HepG2 (cell line): Measurements from ENCODE around the gene PLA2G12A. TPM values are rescaled to one million over a fixed set of nuclear protein-coding genes. Genes with fewer than 3 reads are reported as not detected.

Experiments used
- ATAC-seq: fragments of 200-7000 bp; cut with Tn5 transposase; 3 replicates; pipeline ENCODE4 v1.9.1; 2020; ENCODE audit warnings: mild to moderate bottlenecking, moderate library complexity
- BruUV-seq: library from RNA; stranded (reverse); fragments of 400-500 nt; replicated peaks from 2 replicates; lab custom pipeline; 2021; lab: Mats Ljungman, UMichigan
- CTCF ChIA-PET: fragments of 300-600 bp; formaldehyde crosslinking; extraction: SDS; loops from one replicate; lab custom pipeline; 2021; ENCODE audit warnings: low total read pairs, inconsistent platforms, low intra/inter-chr PET ratio; lab: Yijun Ruan, JAX
- POLR2A ChIA-PET: fragments of 350-600 bp; sonication (Branson Sonifier 250); formaldehyde crosslinking; loops from one replicate; lab custom pipeline; 2020; ENCODE audit warnings: antibody characterized with exemption, inconsistent platforms; lab: Yijun Ruan, JAX
- DNase-seq: peaks from one replicate; pipeline ENCODE4 v3.0.0-alpha.2; 2015; ENCODE audit warnings: low spot score
- FAIRE-seq: peaks from 3 replicates; lab custom pipeline; 2011; peaks lifted over from hg19 to GRCh38; lab: Jason Lieb, UNC
- H2AFZ ChIP-seq: one replicate; pipeline ENCODE4 v1.6.1; 2011; ENCODE audit warnings: low read length, inconsistent platforms
- H3K27ac ChIP-seq: fragments of 300-600 bp; 3 replicates; pipeline ENCODE4 v1.8.0; 2011; ENCODE audit warnings: mixed run types, mild to moderate bottlenecking, mixed read lengths, low read length, inconsistent platforms; ENCODE audit not compliant: insufficient read depth; ENCODE audit errors: extremely low read length
- H3K27me3 ChIP-seq, 2 experiments: fragments of 200-600 bp in 1 of 2; 2 replicates in 1 of 2; 3 replicates in 1 of 2; pipeline versions ENCODE4 v1.6.0 to v1.8.0; 2011; ENCODE audit warnings: low read length in 2 of 2, mild to moderate bottlenecking in 2 of 2, moderate library complexity in 2 of 2, inconsistent platforms in 1 of 2; ENCODE audit not compliant: insufficient read depth in 2 of 2, control insufficient read depth in 1 of 2
- H3K36me3 ChIP-seq, 2 experiments: fragments of 200-600 bp in 1 of 2; replicated peaks in 1 of 2; 2 replicates in 1 of 2; 3 replicates in 1 of 2; pipeline versions ENCODE4 v1.5.1 to v1.8.0; 2011; ENCODE audit warnings: low read length in 2 of 2, inconsistent platforms in 1 of 2; ENCODE audit not compliant: insufficient read depth in 2 of 2, control insufficient read depth in 1 of 2
- H3K4me1 ChIP-seq: 2 replicates; pipeline ENCODE4 v1.5.1; 2012; ENCODE audit warnings: low read length, inconsistent platforms; ENCODE audit not compliant: insufficient read depth
- H3K4me2 ChIP-seq: 2 replicates; pipeline ENCODE4 v1.6.0; 2011; ENCODE audit warnings: low read depth, low read length, inconsistent platforms
- H3K4me3 ChIP-seq, 3 experiments: fragments of 200-600 bp in 1 of 3; sonication (generic), shearing (Covaris generic) in 1 of 3; replicated peaks in 1 of 3; 2 replicates each; pipeline ENCODE4 v1.5.1; 2011 to 2016; ENCODE audit warnings: low read length in 3 of 3, inconsistent platforms in 2 of 3, low read depth in 2 of 3, mild to moderate bottlenecking in 2 of 3, control low read depth in 1 of 3, mixed read lengths in 1 of 3; ENCODE audit not compliant: insufficient read depth in 1 of 3
- H3K79me2 ChIP-seq: one replicate; pipeline ENCODE4 v1.6.1; 2011; ENCODE audit warnings: low read length, inconsistent platforms; ENCODE audit not compliant: insufficient read depth
- H3K9ac ChIP-seq: 2 replicates; pipeline ENCODE4 v1.6.0; 2011; ENCODE audit warnings: mild to moderate bottlenecking, low read depth, low read length, inconsistent platforms; ENCODE audit not compliant: insufficient read depth
- H3K9me3 ChIP-seq: 2 replicates; pipeline ENCODE4 v1.5.1; 2012; ENCODE audit warnings: mild to moderate bottlenecking, low read length
- H4K20me1 ChIP-seq: 2 replicates; pipeline ENCODE4 v1.6.0; 2011; ENCODE audit warnings: inconsistent platforms, mild to moderate bottlenecking, low read length, moderate library complexity; ENCODE audit not compliant: insufficient read depth
- FOXC1 ChIP-seq: sonication (generic); formaldehyde crosslinking; IDR thresholded peaks from 2 replicates; pipeline ENCODE4 v1.8.0; 2022; ENCODE audit warnings: mild to moderate bottlenecking, missing genetic modification reagents, borderline replicate concordance
- HIC2 ChIP-seq: sonication (generic); formaldehyde crosslinking; IDR thresholded peaks from 2 replicates; pipeline ENCODE4 v1.9.0; 2022; ENCODE audit warnings: low read depth, missing genetic modification reagents
- HOXA3 ChIP-seq: sonication (generic); formaldehyde crosslinking; IDR thresholded peaks from 2 replicates; pipeline ENCODE4 v1.5.0; 2020; ENCODE audit warnings: missing genetic modification reagents
- PHB2 ChIP-seq: fragments of 450-650 bp; IDR thresholded peaks from 2 replicates; pipeline ENCODE4 v1.6.1; 2018; ENCODE audit not compliant: partially characterized antibody
- RNF2 ChIP-seq: fragments of 450-650 bp; conservative IDR thresholded peaks from 2 replicates; pipeline ENCODE4 v1.6.1; 2016; ENCODE audit warnings: low read depth
- SIX1 ChIP-seq: sonication (generic); formaldehyde crosslinking; IDR thresholded peaks from 2 replicates; pipeline ENCODE4 v1.4.0; 2020; ENCODE audit warnings: missing genetic modification reagents, borderline replicate concordance
- SRSF9 ChIP-seq: fragments of 200-400 bp; formaldehyde crosslinking; IDR thresholded peaks from 2 replicates; pipeline ENCODE4 v1.6.1; 2018; ENCODE audit warnings: borderline replicate concordance, mild to moderate bottlenecking, low read depth, low read length; ENCODE audit not compliant: insufficient read depth, poor library complexity, severe bottlenecking
- TCF7L2 ChIP-seq: IDR thresholded peaks from 2 replicates; pipeline ENCODE4 v1.6.1; 2011; ENCODE audit warnings: mild to moderate bottlenecking, low read depth, low read length, moderate library complexity
- ZBTB39 ChIP-seq: sonication (generic); formaldehyde crosslinking; IDR thresholded peaks from 2 replicates; pipeline ENCODE4 v1.5.0; 2020; ENCODE audit warnings: missing genetic modification reagents
- ZBTB7A ChIP-seq: sonication (generic); formaldehyde crosslinking; IDR thresholded peaks from 2 replicates; pipeline ENCODE4 v1.8.0; 2022; ENCODE audit warnings: mild to moderate bottlenecking, missing genetic modification reagents
- ZMAT5 ChIP-seq: sonication (generic); formaldehyde crosslinking; IDR thresholded peaks from 2 replicates; pipeline ENCODE4 v1.5.0; 2020; ENCODE audit warnings: mild to moderate bottlenecking, low read depth, missing genetic modification reagents, borderline replicate concordance
- ZNF124 ChIP-seq: sonication (generic); formaldehyde crosslinking; IDR thresholded peaks from 2 replicates; pipeline ENCODE4 v1.4.0; 2020; ENCODE audit warnings: missing genetic modification reagents
- ZNF484 ChIP-seq: sonication (generic); formaldehyde crosslinking; IDR thresholded peaks from 2 replicates; pipeline ENCODE4 v1.5.1; 2020; ENCODE audit warnings: mild to moderate bottlenecking, low read depth, missing genetic modification reagents, borderline replicate concordance
- ZNF598 ChIP-seq: sonication (generic); formaldehyde crosslinking; IDR thresholded peaks from 2 replicates; pipeline ENCODE4 v1.5.1; 2020; ENCODE audit warnings: mild to moderate bottlenecking, missing genetic modification reagents, borderline replicate concordance
- ZNF703 ChIP-seq: sonication (generic); formaldehyde crosslinking; IDR thresholded peaks from 2 replicates; pipeline ENCODE4 v1.5.1; 2020; ENCODE audit warnings: missing genetic modification reagents, mild to moderate bottlenecking, moderate library complexity, borderline replicate concordance
- WGBS: methylation state at CpG from one replicate; pipeline ENCODE4 v1.1.6; 2017; ENCODE audit warnings: low lambda C conversion rate; 5-methylcytosine and 5-hydroxymethylcytosine counted together
- in situ Hi-C: cut with HindIII; loops from 2 replicates; pipeline ENCODE4 v1.10.0; 2017; ENCODE audit warnings: low pct_unique_long_range_greater_than_20kb; ENCODE audit not compliant: extremely low pct_ligation_motif_present
- intact Hi-C: fragments of 100-400 bp; cut with micrococcal nuclease; formaldehyde crosslinking; loops from one replicate; pipeline ENCODE4 v1.10.0; 2022; ENCODE audit not compliant: unreplicated experiment
- polyA plus RNA-seq, 8 experiments: library from polyadenylated mRNA; depleted of rRNA in 3 of 8; stranded (reverse) in 7 of 8; unstranded in 1 of 8; fragments of >200 nt; fragmentation: Illumina TruSeq in 4 of 8; extraction: Trizol in 4 of 8; gene quantifications; 2 replicates each; pipeline versions ENCODE4 v1.2.1 to v1.2.3, GENCODE V29; 2011 to 2016; ENCODE audit warnings: low read depth in 4 of 8, missing spikeins in 1 of 8, mixed read lengths in 1 of 8; ENCODE audit not compliant: insufficient read depth in 1 of 8
- total RNA-seq, 5 experiments: library from RNA; depleted of rRNA; stranded (reverse); fragments of >200 nt; fragmentation: Illumina TruSeq; extraction: Trizol; gene quantifications; 2 replicates each; pipeline ENCODE4 v1.2.3, GENCODE V29; 2016; ENCODE audit warnings: low read depth in 1 of 5

The PLA2G12A gene
- total and polyA plus RNA-seq, 2 of the 13 experiments (the other 11 are each of a cell fraction or from before 2014, with no cell fraction given): 61.2 to 64.0 TPM

- FAIRE-seq: no peak
- in situ Hi-C loops (no loop called here), intact Hi-C loops (no loop called here)
- Histone ChIP-seq H3K4me3 (no peak overlapping the region), H2AFZ (no peak overlapping the region), H3K4me1 (no peaks in the 10 kb centered on the region), H3K36me3 (peaks cover 0 to 9% of the 10 kb centered on the region in 2 experiments; a peak in 1 of 5 replicates), H3K27me3 (no peaks in the 10 kb centered on the region), H3K9ac (no peak overlapping the region), H3K79me2 (no peaks in the 10 kb centered on the region), H3K9me3 (no peaks in the 10 kb centered on the region), H3K4me2 (no peak overlapping the region), H4K20me1 (no peaks in the 10 kb centered on the region), H3K27ac (no peak overlapping the region)
- TF ChIP-seq ZBTB39 (CRISPR knock-in tag) (no peak), ZNF484 (CRISPR knock-in tag) (no peak), ZMAT5 (CRISPR knock-in tag) (no peak), RNF2 (no peak), FOXC1 (CRISPR knock-in tag) (no peak), ZNF598 (CRISPR knock-in tag) (no peak), ZNF124 (CRISPR knock-in tag) (no peak), PHB2 (no peak), SIX1 (CRISPR knock-in tag) (no peak), SRSF9 (no peak), ZNF703 (CRISPR knock-in tag) (no peak), TCF7L2 (no peak), HOXA3 (CRISPR knock-in tag) (no peak), ZBTB7A (CRISPR knock-in tag) (no peak), HIC2 (CRISPR knock-in tag) (no peak)
- no peak for ATAC-seq
- BruUV-seq: no TSS peak
- 100% methylated on average over 1 of the region's 1 CpG for WGBS
- DNase-seq: no peak
- POLR2A ChIA-PET: no interaction called here
- CTCF ChIA-PET: no interaction called here
Observed at GRCh38 chr4:109691411-109691920, 38.4 kb downstream of the PLA2G12A start.
